PC-3 (cell line): ENCODE results near the gene SH3TC1.
A peak's percentile ranks its signal among the peaks of the same experiment; 100 is the strongest.

ENCODE experiments used
- CTCF ChIP-seq: fragments of 300-600 bp; sonication (generic); conservative IDR thresholded peaks from 2 replicates; pipeline ENCODE4 v1.5.1; 2017; ENCODE audit warnings: antibody characterized with exemption, low read depth, mild to moderate bottlenecking, low read length
- EZH2 ChIP-seq: fragments of 300-600 bp; sonication (generic); IDR thresholded peaks from one replicate; pipeline ENCODE4 v1.6.1; 2017; ENCODE audit warnings: antibody characterized with exemption, mild to moderate bottlenecking, low read length; ENCODE audit not compliant: unreplicated experiment
- EZH2phosphoT487 ChIP-seq: fragments of 300-600 bp; sonication (generic); IDR thresholded peaks from 2 replicates; pipeline ENCODE4 v1.6.1; 2018; ENCODE audit warnings: mild to moderate bottlenecking, antibody characterized with exemption, low read length, borderline replicate concordance

- TF ChIP-seq CTCF (peak; percentile 89), EZH2phosphoT487 (no peak), EZH2 (no peak)
These were observed 43.0 kb downstream of the SH3TC1 start for GRCh38 chr4:8241895-8242696.
